HepG2 (cell line): Measurements from ENCODE around the gene ACAP2. TPM values are rescaled to one million over a fixed set of nuclear protein-coding genes. Genes with fewer than 3 reads are reported as not detected.
A peak's percentile ranks its signal among the peaks of the same experiment; 100 is the strongest.

Source experiments
- CSRNP1 ChIP-seq: sonication (generic); formaldehyde crosslinking; IDR thresholded peaks from 2 replicates; pipeline ENCODE4 v1.8.1; 2023; ENCODE audit warnings: mild to moderate bottlenecking, missing genetic modification reagents
- HHEX ChIP-seq: IDR thresholded peaks from 2 replicates; pipeline ENCODE4 v1.6.1; 2016; ENCODE audit warnings: control low read depth
- MAZ ChIP-seq, 2 experiments: sonication (generic) in 1 of 2; formaldehyde crosslinking in 1 of 2; IDR thresholded peaks; 2 replicates each; pipeline versions ENCODE4 v1.5.0 to v1.6.1; 2012 to 2020; ENCODE audit warnings: low read depth in 2 of 2, mild to moderate bottlenecking in 2 of 2, borderline replicate concordance in 1 of 2, improper control_type of control experiment in 1 of 2, low read length in 1 of 2, missing genetic modification reagents in 1 of 2, moderate library complexity in 1 of 2
- ONECUT2 ChIP-seq: sonication (generic); formaldehyde crosslinking; IDR thresholded peaks from 2 replicates; pipeline ENCODE4 v1.4.0; 2020; ENCODE audit warnings: missing genetic modification reagents
- ZBTB10 ChIP-seq: sonication (generic); formaldehyde crosslinking; IDR thresholded peaks from 2 replicates; pipeline ENCODE4 v1.4.0; 2020; ENCODE audit warnings: missing genetic modification reagents, borderline replicate concordance
- ZBTB20 ChIP-seq: sonication (generic); formaldehyde crosslinking; IDR thresholded peaks from 2 replicates; pipeline ENCODE4 v1.8.1; 2023; ENCODE audit warnings: missing genetic modification reagents, low read depth, mild to moderate bottlenecking, borderline replicate concordance
- ZBTB39 ChIP-seq: sonication (generic); formaldehyde crosslinking; IDR thresholded peaks from 2 replicates; pipeline ENCODE4 v1.5.0; 2020; ENCODE audit warnings: missing genetic modification reagents
- ZNF121 ChIP-seq: sonication (generic); formaldehyde crosslinking; IDR thresholded peaks from 2 replicates; pipeline ENCODE4 v1.5.0; 2020; ENCODE audit warnings: mild to moderate bottlenecking, missing genetic modification reagents
- ZNF234 ChIP-seq: sonication (generic); formaldehyde crosslinking; conservative IDR thresholded peaks from 2 replicates; pipeline ENCODE4 v1.5.1; 2020; ENCODE audit warnings: mild to moderate bottlenecking, missing genetic modification reagents
- ZNF816 ChIP-seq: sonication (generic); formaldehyde crosslinking; IDR thresholded peaks from 2 replicates; pipeline ENCODE4 v1.8.0; 2022; ENCODE audit warnings: missing genetic modification reagents, mild to moderate bottlenecking, borderline replicate concordance
- polyA plus RNA-seq, 8 experiments: library from polyadenylated mRNA; depleted of rRNA in 3 of 8; stranded (reverse) in 7 of 8; unstranded in 1 of 8; fragments of >200 nt; fragmentation: Illumina TruSeq in 4 of 8; extraction: Trizol in 4 of 8; gene quantifications; 2 replicates each; pipeline versions ENCODE4 v1.2.1 to v1.2.3, GENCODE V29; 2011 to 2016; ENCODE audit warnings: low read depth in 4 of 8, missing spikeins in 1 of 8, mixed read lengths in 1 of 8; ENCODE audit not compliant: insufficient read depth in 1 of 8
- total RNA-seq, 5 experiments: library from RNA; depleted of rRNA; stranded (reverse); fragments of >200 nt; fragmentation: Illumina TruSeq; extraction: Trizol; gene quantifications; 2 replicates each; pipeline ENCODE4 v1.2.3, GENCODE V29; 2016; ENCODE audit warnings: low read depth in 1 of 5

Gene ACAP2
- total and polyA plus RNA-seq, 2 of the 13 experiments (the other 11 are each of a cell fraction or from before 2014, with no cell fraction given): 7.3 to 23.9 TPM

GRCh38 chr3:195260280-195260905, 182.4 kb downstream of the ACAP2 start (continued):
- TF ChIP-seq ZBTB10 (CRISPR knock-in tag): no peak
- no peak for TF ChIP-seq CSRNP1 (CRISPR knock-in tag)
- TF ChIP-seq MAZ (IDR thresholded peaks at IDR 0.05; ENCODE audit: borderline replicate concordance, low read depth, low read length): 0 out of 2 replicates have a peak, but pooled peaks have one; percentile 1
- TF ChIP-seq MAZ (CRISPR knock-in tag; IDR thresholded peaks at IDR 0.05; ENCODE audit: low read depth): no peak; the same call in 1 of the 2 replicates
- TF ChIP-seq ZNF121: no peak
- no peak for TF ChIP-seq ZNF234
- TF ChIP-seq ZNF816 (CRISPR knock-in tag): peak; percentile 64; the same call in 1 of the 2 replicates
- TF ChIP-seq ONECUT2: no peak
- TF ChIP-seq ZBTB39 (CRISPR knock-in tag): no peak
- no peak for TF ChIP-seq HHEX
- no peak for TF ChIP-seq ZBTB20
